H9 (cell line): ENCODE data around the gene SNX4. TPM values are rescaled to one million over a fixed set of nuclear protein-coding genes. Genes with fewer than 3 reads are reported as not detected.

Experiments
- DNase-seq: peaks from one replicate; pipeline ENCODE4 v3.0.0-alpha.2; 2017
- H2AFZ ChIP-seq: one replicate; pipeline ENCODE4 v1.6.1; 2013; ENCODE audit warnings: mild to moderate bottlenecking, low read length, control low read depth, moderate library complexity
- H2AK5ac ChIP-seq: 2 replicates; pipeline ENCODE4 v1.6.1; 2013; ENCODE audit warnings: low read length, control low read depth, mixed read lengths; ENCODE audit not compliant: insufficient read length
- H2BK120ac ChIP-seq: one replicate; pipeline ENCODE4 v1.6.1; 2013; ENCODE audit warnings: low read depth, mild to moderate bottlenecking, low read length, control low read depth, inconsistent platforms; ENCODE audit not compliant: poor library complexity, severe bottlenecking
- H2BK12ac ChIP-seq: 2 replicates; pipeline ENCODE4 v1.6.1; 2013; ENCODE audit warnings: low read length, control low read depth, mixed read lengths, low read depth; ENCODE audit not compliant: insufficient read length
- H2BK15ac ChIP-seq: 2 replicates; pipeline ENCODE4 v1.6.1; 2013; ENCODE audit warnings: low read depth, low read length, control low read depth
- H2BK20ac ChIP-seq: one replicate; pipeline ENCODE4 v1.6.1; 2013; ENCODE audit warnings: low read depth, mild to moderate bottlenecking, low read length, control low read depth, inconsistent platforms; ENCODE audit not compliant: poor library complexity, severe bottlenecking
- H2BK5ac ChIP-seq: 2 replicates; pipeline ENCODE4 v1.6.1; 2013; ENCODE audit warnings: low read length, control low read depth, mixed read lengths; ENCODE audit not compliant: insufficient read length
- H3K14ac ChIP-seq: 2 replicates; pipeline ENCODE4 v1.6.1; 2013; ENCODE audit warnings: low read length, control low read depth; ENCODE audit not compliant: insufficient read depth
- H3K18ac ChIP-seq: 2 replicates; pipeline ENCODE4 v1.6.1; 2013; ENCODE audit warnings: low read depth, mild to moderate bottlenecking, mixed read lengths, low read length, control low read depth; ENCODE audit not compliant: insufficient read length
- H3K23ac ChIP-seq: 2 replicates; pipeline ENCODE4 v1.6.1; 2013; ENCODE audit warnings: low read length, control low read depth, mixed read lengths, low read depth; ENCODE audit not compliant: insufficient read length
- H3K23me2 ChIP-seq: 2 replicates; pipeline ENCODE4 v1.6.1; 2013; ENCODE audit warnings: low read depth, mild to moderate bottlenecking, mixed read lengths, low read length, control low read depth; ENCODE audit not compliant: insufficient read length, poor library complexity, severe bottlenecking
- H3K27ac ChIP-seq: 2 replicates; pipeline ENCODE4 v1.5.1; 2013; ENCODE audit warnings: low read length, control low read depth, mixed read lengths, low read depth; ENCODE audit not compliant: insufficient read length
- H3K27me3 ChIP-seq: 2 replicates; pipeline ENCODE4 v1.6.1; 2013; ENCODE audit warnings: low read length, control low read depth, inconsistent platforms; ENCODE audit not compliant: insufficient read depth
- H3K4ac ChIP-seq: 2 replicates; pipeline ENCODE4 v1.6.1; 2013; ENCODE audit warnings: low read depth, mild to moderate bottlenecking, control low read depth, inconsistent platforms, low read length, moderate library complexity
- H3K4me1 ChIP-seq: 2 replicates; pipeline ENCODE4 v1.6.1; 2013; ENCODE audit warnings: low read length, control low read depth, inconsistent platforms; ENCODE audit not compliant: insufficient read depth
- H3K4me2 ChIP-seq: 2 replicates; pipeline ENCODE4 v1.6.1; 2013; ENCODE audit warnings: low read length, control low read depth, mixed read lengths; ENCODE audit not compliant: insufficient read length, insufficient read depth
- H3K56ac ChIP-seq: 2 replicates; pipeline ENCODE4 v1.6.1; 2013; ENCODE audit warnings: low read depth, mild to moderate bottlenecking, mixed read lengths, low read length, control low read depth; ENCODE audit not compliant: insufficient read length
- H3K79me1 ChIP-seq: 2 replicates; pipeline ENCODE4 v1.6.1; 2013; ENCODE audit warnings: low read depth, mild to moderate bottlenecking, moderate library complexity, low read length, control low read depth, inconsistent platforms; ENCODE audit not compliant: insufficient read depth, poor library complexity, severe bottlenecking
- H3K79me2 ChIP-seq: 2 replicates; pipeline ENCODE4 v1.6.1; 2013; ENCODE audit warnings: low read length, control low read depth, inconsistent platforms; ENCODE audit not compliant: insufficient read depth
- H3K9ac ChIP-seq: 2 replicates; pipeline ENCODE4 v1.6.1; 2013; ENCODE audit warnings: low read length, control low read depth, mixed read lengths; ENCODE audit not compliant: insufficient read length; ENCODE audit errors: extremely low read depth
- H3K9me3 ChIP-seq: one replicate; pipeline ENCODE4 v1.6.1; 2013; ENCODE audit warnings: low read depth, low read length, inconsistent platforms; ENCODE audit not compliant: control insufficient read depth
- H3T11ph ChIP-seq: one replicate; pipeline ENCODE4 v1.6.1; 2013; ENCODE audit warnings: mild to moderate bottlenecking, low read length, control low read depth, inconsistent platforms
- H4K20me1 ChIP-seq: one replicate; pipeline ENCODE4 v1.6.1; 2013; ENCODE audit not compliant: control insufficient read depth, insufficient read length, insufficient read depth
- H4K5ac ChIP-seq: 2 replicates; pipeline ENCODE4 v1.6.1; 2013; ENCODE audit warnings: low read depth, mild to moderate bottlenecking, mixed read lengths, low read length, control low read depth; ENCODE audit not compliant: insufficient read length
- H4K8ac ChIP-seq: replicated peaks from 2 replicates; pipeline ENCODE4 v1.6.1; 2013; ENCODE audit warnings: low read length, control low read depth, mixed read lengths, low read depth; ENCODE audit not compliant: insufficient read length
- H4K91ac ChIP-seq: 2 replicates; pipeline ENCODE4 v1.6.1; 2013; ENCODE audit warnings: low read depth, mild to moderate bottlenecking, moderate library complexity, mixed read lengths, low read length, control low read depth; ENCODE audit not compliant: insufficient read length
- H3K27ac Mint-ChIP-seq, 3 experiments: 2 replicates in 2 of 3; 3 replicates in 1 of 3; pipeline ENCODE4 v1.8.0; 2020 to 2021; ENCODE audit warnings: mixed read lengths in 3 of 3, mild to moderate bottlenecking in 1 of 3, moderate library complexity in 1 of 3
- H3K27me3 Mint-ChIP-seq: 2 replicates; pipeline ENCODE4 v1.8.0; 2021; ENCODE audit warnings: low read depth, mild to moderate bottlenecking, moderate library complexity, mixed read lengths
- H3K36me3 Mint-ChIP-seq, 3 experiments: 2 replicates in 2 of 3; 3 replicates in 1 of 3; pipeline ENCODE4 v1.8.0; 2020 to 2021; ENCODE audit warnings: low read depth in 3 of 3, mixed read lengths in 3 of 3; ENCODE audit not compliant: insufficient read depth in 1 of 3
- H3K4me1 Mint-ChIP-seq, 2 experiments: 2 replicates each; pipeline ENCODE4 v1.8.0; 2020; ENCODE audit warnings: mixed read lengths in 2 of 2
- H3K4me3 Mint-ChIP-seq, 2 experiments: 2 replicates in 1 of 2; 3 replicates in 1 of 2; pipeline ENCODE4 v1.8.0; 2020 to 2021; ENCODE audit warnings: mild to moderate bottlenecking in 2 of 2, mixed read lengths in 2 of 2, moderate library complexity in 1 of 2
- H3K9me3 Mint-ChIP-seq, 2 experiments: 2 replicates in 1 of 2; 3 replicates in 1 of 2; pipeline ENCODE4 v1.8.0; 2020; ENCODE audit warnings: mild to moderate bottlenecking in 2 of 2, mixed read lengths in 2 of 2, moderate library complexity in 1 of 2
- CTCF ChIP-seq: fragments of 200-600 bp; sonication (generic); conservative IDR thresholded peaks from 3 replicates; pipeline ENCODE4 v1.8.0; 2021; ENCODE audit warnings: antibody characterized with exemption, mild to moderate bottlenecking
- WGBS: extraction: QIAGEN DNeasy Blood & Tissue Kit; methylation state at CpG from one replicate; pipeline ENCODE4 v1.1.7; 2013; ENCODE audit warnings: missing lambda C conversion rate, low lambda C conversion rate, mixed read lengths; ENCODE audit not compliant: insufficient read length; ENCODE audit errors: extremely low coverage; 5-methylcytosine and 5-hydroxymethylcytosine counted together
- total RNA-seq: library from RNA; stranded (reverse); gene quantifications from 2 replicates; pipeline ENCODE4 v1.2.1, GENCODE V29; 2021

SNX4 gene
- total RNA-seq, 1 experiment from 2014 or later = 29.5 TPM

GRCh38 chr3:125431391-125431790 lies 88.6 kb downstream of the SNX4 start:
- no peaks in the 10 kb centered on the region for H3K23me2 ChIP-seq
- no peaks in the 10 kb centered on the region for H3K4me1 ChIP-seq
- H2BK15ac ChIP-seq = no peak overlapping the region
- no peak overlapping the region for H3K4ac ChIP-seq
- WGBS = no CpG with 5 or more reads among the region's 2 CpGs
- no peak overlapping the region for H4K91ac ChIP-seq
- no peak overlapping the region for H3T11ph ChIP-seq
- no peak overlapping the region for H3K9ac ChIP-seq
- no peaks in the 10 kb centered on the region for H3K79me2 ChIP-seq
- H3K4me1 Mint-ChIP-seq = peaks cover 6 to 14% of the 10 kb centered on the region in 2 experiments
- H2BK120ac ChIP-seq = no peak overlapping the region
- no peak overlapping the region for H2BK5ac ChIP-seq
- no peaks in the 10 kb centered on the region; a peak in 1 of 7 replicates for H3K36me3 Mint-ChIP-seq
- no peaks in the 10 kb centered on the region for H3K79me1 ChIP-seq
- no peak overlapping the region for H3K27ac ChIP-seq
- TF ChIP-seq CTCF = no peak
- no peak overlapping the region for H3K4me3 Mint-ChIP-seq
- H3K56ac ChIP-seq = no peak overlapping the region
- H3K18ac ChIP-seq = no peak overlapping the region
- H3K9me3 Mint-ChIP-seq = no peaks in the 10 kb centered on the region
- H3K14ac ChIP-seq = no peak overlapping the region
- no peaks in the 10 kb centered on the region for H3K9me3 ChIP-seq
- H4K8ac ChIP-seq = no peak overlapping the region
- DNase-seq = no peak
- no peaks in the 10 kb centered on the region for H3K27me3 ChIP-seq
- no peak overlapping the region for H2AFZ ChIP-seq
- H2BK12ac ChIP-seq = no peak overlapping the region
- no peak overlapping the region for H3K4me2 ChIP-seq
- no peak overlapping the region for H3K27ac Mint-ChIP-seq
- H4K20me1 ChIP-seq = no peaks in the 10 kb centered on the region
- H2BK20ac ChIP-seq = no peak overlapping the region
- no peaks in the 10 kb centered on the region for H3K27me3 Mint-ChIP-seq
- no peak overlapping the region for H4K5ac ChIP-seq
- no peak overlapping the region for H3K23ac ChIP-seq
- no peak overlapping the region for H2AK5ac ChIP-seq
